HepG2 (cell line): ENCODE measurements around the gene ZFP64. TPM values are rescaled to one million over a fixed set of nuclear protein-coding genes. Genes with fewer than 3 reads are reported as not detected.

Experiments used
- AGO2 ChIP-seq: fragments of 200-400 bp; formaldehyde crosslinking; optimal IDR thresholded peaks from 2 replicates; pipeline ENCODE3; 2017; ENCODE audit warnings: mild to moderate bottlenecking, low read depth, low read length, moderate library complexity
- BATF2 ChIP-seq: sonication (generic); formaldehyde crosslinking; IDR thresholded peaks from 2 replicates; pipeline ENCODE4 v1.8.0; 2022; ENCODE audit warnings: mild to moderate bottlenecking, missing genetic modification reagents, moderate library complexity
- DMTF1 ChIP-seq: sonication (generic); formaldehyde crosslinking; IDR thresholded peaks from 2 replicates; pipeline ENCODE4 v1.4.0; 2020; ENCODE audit warnings: mild to moderate bottlenecking, missing genetic modification reagents
- EED ChIP-seq: sonication (generic); formaldehyde crosslinking; IDR thresholded peaks from 2 replicates; pipeline ENCODE4 v1.5.0; 2020; ENCODE audit warnings: mild to moderate bottlenecking, missing genetic modification reagents
- FOXP1 ChIP-seq, 2 experiments: fragments of 450-650 bp in 1 of 2; IDR thresholded peaks; 2 replicates each; pipeline ENCODE4 v1.6.1; 2017 to 2018; ENCODE audit warnings: antibody characterized with exemption in 1 of 2
- GABPA ChIP-seq, 2 experiments: IDR thresholded peaks; 2 replicates each; pipeline ENCODE4 v1.6.1; 2011 to 2016; ENCODE audit warnings: low read depth in 2 of 2, low read length in 1 of 2, missing biosample characterization in 1 of 2, missing genetic modification characterization in 1 of 2
- HES4 ChIP-seq: sonication (generic); formaldehyde crosslinking; IDR thresholded peaks from 2 replicates; pipeline ENCODE4 v1.9.0; 2021; ENCODE audit warnings: mild to moderate bottlenecking, missing genetic modification reagents, borderline replicate concordance
- KDM6A ChIP-seq: IDR thresholded peaks from 2 replicates; pipeline ENCODE4 v1.6.1; 2016; ENCODE audit warnings: low read depth
- MXD4 ChIP-seq: IDR thresholded peaks from 2 replicates; pipeline ENCODE4 v1.6.1; 2016; ENCODE audit warnings: mild to moderate bottlenecking, missing biosample characterization, missing genetic modification reagents
- NR0B2 ChIP-seq: sonication (generic); formaldehyde crosslinking; IDR thresholded peaks from 2 replicates; pipeline ENCODE4 v1.4.0; 2020; ENCODE audit warnings: mild to moderate bottlenecking, missing genetic modification reagents
- POLR2AphosphoS5 ChIP-seq: IDR thresholded peaks from 2 replicates; pipeline ENCODE4 v1.6.1; 2012; ENCODE audit warnings: low read depth, low read length
- PRDM15 ChIP-seq: sonication (generic); formaldehyde crosslinking; IDR thresholded peaks from 2 replicates; pipeline ENCODE4 v1.4.0; 2020; ENCODE audit warnings: missing genetic modification reagents
- SATB2 ChIP-seq: sonication (generic); formaldehyde crosslinking; IDR thresholded peaks from 2 replicates; pipeline ENCODE4 v1.5.0; 2020; ENCODE audit warnings: missing genetic modification reagents
- SIX4 ChIP-seq: sonication (generic); formaldehyde crosslinking; IDR thresholded peaks from 2 replicates; pipeline ENCODE4 v1.4.0; 2020; ENCODE audit warnings: missing genetic modification reagents
- SPEN ChIP-seq: sonication (generic); formaldehyde crosslinking; IDR thresholded peaks from 2 replicates; pipeline ENCODE4 v1.5.1; 2020; ENCODE audit warnings: low read depth, mild to moderate bottlenecking, missing genetic modification reagents
- TEF ChIP-seq: sonication (generic); formaldehyde crosslinking; IDR thresholded peaks from 2 replicates; pipeline ENCODE4 v1.5.0; 2020; ENCODE audit warnings: missing genetic modification reagents
- ZBTB1 ChIP-seq: sonication (generic); formaldehyde crosslinking; IDR thresholded peaks from 2 replicates; pipeline ENCODE4 v1.4.0; 2020; ENCODE audit warnings: missing genetic modification reagents, borderline replicate concordance
- ZFP90 ChIP-seq: sonication (generic); formaldehyde crosslinking; IDR thresholded peaks from 2 replicates; pipeline ENCODE4 v1.8.0; 2022; ENCODE audit warnings: missing genetic modification reagents, mild to moderate bottlenecking, inconsistent platforms, borderline replicate concordance
- ZMYM2 ChIP-seq: sonication (generic); formaldehyde crosslinking; IDR thresholded peaks from 2 replicates; pipeline ENCODE4 v1.8.0; 2022; ENCODE audit warnings: mild to moderate bottlenecking, missing genetic modification reagents
- ZNF30 ChIP-seq: sonication (generic); formaldehyde crosslinking; IDR thresholded peaks from 2 replicates; pipeline ENCODE4 v1.5.0; 2020; ENCODE audit warnings: mild to moderate bottlenecking, missing genetic modification reagents
- ZNF740 ChIP-seq: sonication (generic); formaldehyde crosslinking; IDR thresholded peaks from 2 replicates; pipeline ENCODE4 v1.4.0; 2020; ENCODE audit warnings: missing genetic modification reagents
- polyA plus RNA-seq, 8 experiments: library from polyadenylated mRNA; depleted of rRNA in 3 of 8; stranded (reverse) in 7 of 8; unstranded in 1 of 8; fragments of >200 nt; fragmentation: Illumina TruSeq in 4 of 8; extraction: Trizol in 4 of 8; gene quantifications; 2 replicates each; pipeline versions ENCODE4 v1.2.1 to v1.2.3, GENCODE V29; 2011 to 2016; ENCODE audit warnings: low read depth in 4 of 8, missing spikeins in 1 of 8, mixed read lengths in 1 of 8; ENCODE audit not compliant: insufficient read depth in 1 of 8
- total RNA-seq, 5 experiments: library from RNA; depleted of rRNA; stranded (reverse); fragments of >200 nt; fragmentation: Illumina TruSeq; extraction: Trizol; gene quantifications; 2 replicates each; pipeline ENCODE4 v1.2.3, GENCODE V29; 2016; ENCODE audit warnings: low read depth in 1 of 5

Gene ZFP64
- total and polyA plus RNA-seq, 2 of the 13 experiments (the other 11 are each of a cell fraction or from before 2014, with no cell fraction given): 12.0 to 24.3 TPM

- 0 out of 2 replicates have a peak, but pooled peaks have one; percentile 9 for TF ChIP-seq PRDM15
- peak; percentile 95 for TF ChIP-seq SPEN (CRISPR knock-in tag)
- peak; percentile 74 for TF ChIP-seq GABPA (IDR thresholded peaks at IDR 0.05; ENCODE audit: low read depth, low read length)
- peak; percentile 90 for TF ChIP-seq GABPA (CRISPR knock-in tag; IDR thresholded peaks at IDR 0.05; ENCODE audit: low read depth)
- no peak for TF ChIP-seq DMTF1
- no peak for TF ChIP-seq NR0B2
- TF ChIP-seq SATB2 (CRISPR knock-in tag): no peak
- peak; percentile 13 for TF ChIP-seq EED (CRISPR knock-in tag)
- no peak; the same call in 1 of the 2 replicates for TF ChIP-seq ZMYM2
- TF ChIP-seq ZBTB1 (CRISPR knock-in tag): no peak
- TF ChIP-seq HES4 (CRISPR knock-in tag): peak; percentile 97
- peak; percentile 98 for TF ChIP-seq ZNF740 (CRISPR knock-in tag)
- TF ChIP-seq KDM6A (CRISPR knock-in tag): no peak
- TF ChIP-seq MXD4: peak; percentile 85; the same call in 1 of the 2 replicates
- peak; percentile 49; the same call in 1 of the 2 replicates for TF ChIP-seq SIX4
- peak; percentile 76 for TF ChIP-seq POLR2AphosphoS5
- TF ChIP-seq TEF (CRISPR knock-in tag): 0 out of 2 replicates have a peak, but pooled peaks have one; percentile 66
- TF ChIP-seq FOXP1 (IDR thresholded peaks at IDR 0.05): no peak
- peak; percentile 18 for TF ChIP-seq FOXP1 (CRISPR knock-in tag; IDR thresholded peaks at IDR 0.05)
- no peak; the same call in 1 of the 2 replicates for TF ChIP-seq ZNF30 (CRISPR knock-in tag)
- TF ChIP-seq BATF2 (CRISPR knock-in tag): no peak; the same call in none of the 2 replicates
- no peak for TF ChIP-seq ZFP90 (CRISPR knock-in tag)
- TF ChIP-seq AGO2: no peak
Observed at GRCh38 chr20:52191132-52191915, at the start of gene ZFP64 (continued).
